DMS153 (cell line): ENCODE measurements around the gene VPS51.

Experiments used
- DNase-seq: peaks from one replicate; lab custom pipeline; 2025; lab: John Stamatoyannopoulos, UW

Gene VPS51

GRCh38 chr11:65072631-65072966 lies 23.4 kb upstream of the VPS51 start:
- no peak for DNase-seq

GRCh38 chr11:65077451-65077850 lies 18.6 kb upstream of the VPS51 start:
- no peak for DNase-seq

- DNase-seq: peak; percentile 13
Measured at GRCh38 chr11:65078151-65078550, 17.9 kb upstream of the VPS51 start.

GRCh38 chr11:65078786-65079342 lies 17.1 kb upstream of the VPS51 start:
- DNase-seq: no peak

- no peak for DNase-seq
Measured at GRCh38 chr11:65083134-65083833, 12.7 kb upstream of the VPS51 start.

GRCh38 chr11:65083834-65084597 lies 12.0 kb upstream of the VPS51 start, which contains the start of the genes CDCA5 and ZFPL1:
TSS of gene CDCA5 (minus strand) at chr11:65084040. CDS start at chr11:65083978, 62 bp downstream.
TSS of gene ZFPL1 (plus strand) at chr11:65084222. CDS start at chr11:65084699, 477 bp downstream.
- DNase-seq: peak; percentile 93

- no peak for DNase-seq
Measured at GRCh38 chr11:65084598-65085375, 11.2 kb upstream of the VPS51 start.

GRCh38 chr11:65085446-65085845 lies 10.6 kb upstream of the VPS51 start:
- no peak for DNase-seq

- no peak for DNase-seq
Measured at GRCh38 chr11:65086809-65087208, 9.2 kb upstream of the VPS51 start.

- DNase-seq: no peak
Measured at GRCh38 chr11:65087216-65087615, 8.8 kb upstream of the VPS51 start.

- DNase-seq: no peak
Measured at GRCh38 chr11:65087827-65088226, 8.2 kb upstream of the VPS51 start.

GRCh38 chr11:65089621-65090020 lies 6.4 kb upstream of the VPS51 start:
- DNase-seq: no peak

- no peak for DNase-seq
Measured at GRCh38 chr11:65090628-65091027, 5.4 kb upstream of the VPS51 start.

GRCh38 chr11:65095427-65095826 lies 587 bp upstream of the VPS51 start:
- DNase-seq: no peak

- DNase-seq: no peak
Measured at GRCh38 chr11:65096926-65097325, 912 bp downstream of the VPS51 start.

GRCh38 chr11:65100674-65101350 lies 4.8 kb downstream of the VPS51 start:
- no peak for DNase-seq

- DNase-seq: peak; percentile 38
Measured at GRCh38 chr11:65102142-65103095, 6.4 kb downstream of the VPS51 start.

GRCh38 chr11:65103476-65103875 lies 7.5 kb downstream of the VPS51 start:
- DNase-seq: no peak

- no peak for DNase-seq
Measured at GRCh38 chr11:65104628-65105027, 8.6 kb downstream of the VPS51 start.

- no peak for DNase-seq
Measured at GRCh38 chr11:65107078-65107477, 11.1 kb downstream of the VPS51 start.
